Smooth muscle cell (in vitro differentiated cells): ENCODE results near the gene C9orf85. TPM values are rescaled to one million over a fixed set of nuclear protein-coding genes. Genes with fewer than 3 reads are reported as not detected.

Experiments
- DNase-seq: peaks from one replicate; lab custom pipeline; 2025; ENCODE audit not compliant: unreplicated experiment; lab: John Stamatoyannopoulos, UW
- H2AFZ ChIP-seq: fragments of 200-600 bp; sonication (generic); 2 replicates; pipeline ENCODE4 v1.6.0; 2016; ENCODE audit warnings: antibody characterized with exemption, low read depth, mild to moderate bottlenecking
- H3F3A ChIP-seq: fragments of 200-600 bp; sonication (generic); 2 replicates; pipeline ENCODE4 v1.6.0; 2017; ENCODE audit warnings: antibody characterized with exemption, low read depth
- H3K27ac ChIP-seq: fragments of 200-600 bp; sonication (generic); 2 replicates; pipeline ENCODE4 v1.5.1; 2016; ENCODE audit warnings: low read depth, mild to moderate bottlenecking
- H3K27me3 ChIP-seq: fragments of 200-600 bp; sonication (generic); 2 replicates; pipeline ENCODE4 v1.6.1; 2016; ENCODE audit warnings: low read depth, mild to moderate bottlenecking
- H3K36me3 ChIP-seq: fragments of 200-600 bp; sonication (generic); 2 replicates; pipeline ENCODE4 v1.5.1; 2016; ENCODE audit warnings: low read depth
- H3K4me1 ChIP-seq: fragments of 200-600 bp; sonication (generic); 2 replicates; pipeline ENCODE4 v1.5.1; 2016; ENCODE audit warnings: low read depth
- H3K4me2 ChIP-seq: fragments of 200-600 bp; sonication (generic); 2 replicates; pipeline ENCODE4 v1.6.0; 2016; ENCODE audit warnings: mild to moderate bottlenecking
- H3K4me3 ChIP-seq: fragments of 200-600 bp; sonication (generic); 2 replicates; pipeline ENCODE4 v1.5.1; 2016; ENCODE audit warnings: mild to moderate bottlenecking
- H3K79me2 ChIP-seq: fragments of 200-600 bp; sonication (generic); 2 replicates; pipeline ENCODE4 v1.6.0; 2016; ENCODE audit warnings: low read depth, mild to moderate bottlenecking
- H3K9ac ChIP-seq: fragments of 200-600 bp; sonication (generic); 2 replicates; pipeline ENCODE4 v1.6.0; 2016; ENCODE audit warnings: low read depth
- H3K9me3 ChIP-seq: fragments of 200-600 bp; sonication (generic); replicated peaks from 2 replicates; pipeline ENCODE4 v1.5.1; 2016; ENCODE audit warnings: low read depth
- H4K20me1 ChIP-seq: fragments of 200-600 bp; sonication (generic); 2 replicates; pipeline ENCODE4 v1.6.0; 2016; ENCODE audit warnings: low read depth
- CTCF ChIP-seq: fragments of 200-600 bp; sonication (generic); IDR thresholded peaks from 2 replicates; pipeline ENCODE4 v1.5.1; 2017; ENCODE audit warnings: borderline replicate concordance, mild to moderate bottlenecking, antibody characterized with exemption; ENCODE audit not compliant: insufficient read depth, poor library complexity, severe bottlenecking
- WGBS: methylation state at CpG from one replicate; pipeline ENCODE4 v1.1.7; 2016; ENCODE audit warnings: low lambda C conversion rate; 5-methylcytosine and 5-hydroxymethylcytosine counted together
- polyA plus RNA-seq: library from polyadenylated mRNA; unstranded; fragments of >200 nt; fragmentation: Nextera tagmentation; extraction: Ambion mirVana; gene quantifications from 2 replicates; pipeline ENCODE4 v1.2.1, GENCODE V29; 2016
- total RNA-seq: library from RNA; depleted of rRNA; stranded (reverse); fragments of >200 nt; gene quantifications from 2 replicates; pipeline ENCODE4 v1.2.3, GENCODE V29; 2014

Gene C9orf85
- total and polyA plus RNA-seq, 2 experiments from 2014 or later, result 10.2 to 11.8 TPM

- Histone ChIP-seq H3K27me3 (no peaks in the 10 kb centered on the region), H3K36me3 (no peaks in the 10 kb centered on the region), H3K79me2 (no peaks in the 10 kb centered on the region), H3K4me1 (no peaks in the 10 kb centered on the region), H2AFZ (no peak overlapping the region), H3K4me2 (peak overlapping the region; percentile 25), H4K20me1 (no peaks in the 10 kb centered on the region), H3F3A (no peaks in the 10 kb centered on the region), H3K9ac (no peak overlapping the region), H3K9me3 (no peaks in the 10 kb centered on the region), H3K4me3 (no peak overlapping the region), H3K27ac (no peak overlapping the region)
- DNase-seq, result no peak
- 42% methylated on average over 2 of the region's 2 CpGs for WGBS
- TF ChIP-seq CTCF, result no peak
Measured at GRCh38 chr9:71984403-71984802, 73.0 kb downstream of the C9orf85 start.

- H3K27me3 ChIP-seq, result no peaks in the 10 kb centered on the region
- no peaks in the 10 kb centered on the region for H3F3A ChIP-seq
- H3K79me2 ChIP-seq, result no peaks in the 10 kb centered on the region
- no peaks in the 10 kb centered on the region for H3K36me3 ChIP-seq
- H3K4me1 ChIP-seq, result no peaks in the 10 kb centered on the region
- DNase-seq, result no peak
- no peaks in the 10 kb centered on the region for H3K9me3 ChIP-seq
- TF ChIP-seq CTCF, result no peak
- H3K4me2 ChIP-seq, result peak overlapping the region; percentile 25
- H2AFZ ChIP-seq, result no peak overlapping the region
- H3K4me3 ChIP-seq, result no peak overlapping the region
- no peak overlapping the region for H3K27ac ChIP-seq
- no peaks in the 10 kb centered on the region for H4K20me1 ChIP-seq
- WGBS, result 55% methylated on average over 7 of the region's 7 CpGs
- no peak overlapping the region for H3K9ac ChIP-seq
Measured at GRCh38 chr9:71984831-71985281, 73.4 kb downstream of the C9orf85 start.

GRCh38 chr9:71985297-71985911 is 74.0 kb downstream of the C9orf85 start:
- no peak overlapping the region for H3K9ac ChIP-seq
- no peaks in the 10 kb centered on the region for H3K4me1 ChIP-seq
- no peaks in the 10 kb centered on the region for H3K79me2 ChIP-seq
- H2AFZ ChIP-seq, result no peak overlapping the region
- peak overlapping the region; percentile 25 for H3K4me2 ChIP-seq
- no peak for DNase-seq
- H3K27ac ChIP-seq, result no peak overlapping the region
- H3K4me3 ChIP-seq, result no peak overlapping the region
- H3F3A ChIP-seq, result no peaks in the 10 kb centered on the region
- H3K36me3 ChIP-seq, result no peaks in the 10 kb centered on the region
- peak; percentile 17 for TF ChIP-seq CTCF
- no peaks in the 10 kb centered on the region for H3K27me3 ChIP-seq
- H3K9me3 ChIP-seq, result no peaks in the 10 kb centered on the region
- 39% methylated on average over 10 of the region's 10 CpGs for WGBS
- H4K20me1 ChIP-seq, result no peaks in the 10 kb centered on the region

GRCh38 chr9:71986900-71987299 is 75.5 kb downstream of the C9orf85 start:
- Histone ChIP-seq H3K27ac (no peak overlapping the region), H3K27me3 (no peaks in the 10 kb centered on the region), H3K79me2 (no peaks in the 10 kb centered on the region), H3K36me3 (no peaks in the 10 kb centered on the region), H4K20me1 (no peaks in the 10 kb centered on the region), H3F3A (no peaks in the 10 kb centered on the region), H2AFZ (no peak overlapping the region), H3K4me3 (no peak overlapping the region), H3K4me1 (no peaks in the 10 kb centered on the region), H3K9me3 (no peaks in the 10 kb centered on the region), H3K4me2 (peak overlapping the region; percentile 56), H3K9ac (no peak overlapping the region)
- WGBS, result 51% methylated on average over 3 of the region's 3 CpGs
- no peak for TF ChIP-seq CTCF
- DNase-seq, result no peak
